WERI-Rb-1 (cell line): ENCODE data around the gene HCFC1.

Experiments used
- DNase-seq: peaks from one replicate; pipeline ENCODE4 v3.0.0-alpha.2; 2020
- H3K27ac ChIP-seq: fragments of 250-450 bp; sonication (Bioruptor Pico); 2 replicates; pipeline ENCODE4 v1.5.1; 2020; ENCODE audit warnings: mild to moderate bottlenecking, moderate library complexity
- H3K27me3 ChIP-seq: fragments of 250-450 bp; sonication (Bioruptor Pico); 2 replicates; pipeline ENCODE4 v1.5.1; 2021; ENCODE audit warnings: mild to moderate bottlenecking, low read depth, moderate library complexity; ENCODE audit not compliant: insufficient read depth, severe bottlenecking
- H3K36me3 ChIP-seq: fragments of 250-450 bp; sonication (Bioruptor Pico); 2 replicates; pipeline ENCODE4 v1.5.1; 2020; ENCODE audit warnings: mild to moderate bottlenecking, moderate library complexity
- H3K4me3 ChIP-seq: 2 replicates; pipeline ENCODE4 v1.5.1; 2011; ENCODE audit warnings: low read depth, mild to moderate bottlenecking, control low read depth, low read length
- H3K9me3 ChIP-seq: fragments of 250-450 bp; sonication (Bioruptor Pico); 2 replicates; pipeline ENCODE4 v1.5.1; 2021; ENCODE audit warnings: mild to moderate bottlenecking, moderate library complexity; ENCODE audit not compliant: severe bottlenecking
- CTCF ChIP-seq: IDR thresholded peaks from 2 replicates; pipeline ENCODE4 v1.5.1; 2011; ENCODE audit warnings: low read depth, mild to moderate bottlenecking, control low read depth, inconsistent platforms, low read length

The HCFC1 gene

GRCh38 chrX:153933748-153934147 lies 37.9 kb downstream of the HCFC1 start:
- Histone ChIP-seq H3K36me3 (peaks cover 47% of the 10 kb centered on the region), H3K27ac (peak overlapping the region; percentile 74; the same call in 1 of the 2 replicates), H3K27me3 (peaks cover 13% of the 10 kb centered on the region), H3K9me3 (peaks cover 3% of the 10 kb centered on the region), H3K4me3 (peak overlapping the region; percentile 74)
- DNase-seq = no peak
- no peak for TF ChIP-seq CTCF

- Histone ChIP-seq H3K27ac (no peak overlapping the region), H3K9me3 (peaks cover 3% of the 10 kb centered on the region), H3K27me3 (peaks cover 11% of the 10 kb centered on the region), H3K36me3 (peaks cover 47% of the 10 kb centered on the region), H3K4me3 (no peak overlapping the region)
- no peak for TF ChIP-seq CTCF
- DNase-seq = no peak
These were observed 39.2 kb downstream of the HCFC1 start for GRCh38 chrX:153932220-153932915.

GRCh38 chrX:153931748-153932147 lies 39.9 kb downstream of the HCFC1 start:
- Histone ChIP-seq H3K27ac (no peak overlapping the region), H3K27me3 (peaks cover 11% of the 10 kb centered on the region), H3K4me3 (no peak overlapping the region), H3K9me3 (peaks cover 3% of the 10 kb centered on the region), H3K36me3 (peaks cover 47% of the 10 kb centered on the region)
- no peak for DNase-seq
- no peak for TF ChIP-seq CTCF

- no peak for DNase-seq
- no peak for TF ChIP-seq CTCF
- H3K4me3 ChIP-seq = no peak overlapping the region
- no peak overlapping the region for H3K27ac ChIP-seq
- peaks cover 47% of the 10 kb centered on the region for H3K36me3 ChIP-seq
- H3K27me3 ChIP-seq = peaks cover 11% of the 10 kb centered on the region
- peaks cover 3% of the 10 kb centered on the region for H3K9me3 ChIP-seq
These were observed 40.5 kb downstream of the HCFC1 start for GRCh38 chrX:153931151-153931550.

- Histone ChIP-seq H3K4me3 (no peak overlapping the region), H3K27ac (no peak overlapping the region), H3K36me3 (peaks cover 47% of the 10 kb centered on the region), H3K27me3 (peaks cover 6% of the 10 kb centered on the region), H3K9me3 (no peaks in the 10 kb centered on the region)
- DNase-seq = no peak
- no peak for TF ChIP-seq CTCF
These were observed 41.4 kb downstream of the HCFC1 start for GRCh38 chrX:153930011-153930910.
